ENCODE measurements around the gene SUPT3H. TPM values are rescaled to one million over a fixed set of nuclear protein-coding genes. Genes with fewer than 3 reads are reported as not detected.

The SUPT3H gene
- total RNA-seq, 4 donors from 2014 or later: 6.0 to 9.0 (median 6.2) TPM

GRCh38 chr6:45074439-45074838, 303.3 kb downstream of the SUPT3H start:
- TF ChIP-seq, protein P1, sequence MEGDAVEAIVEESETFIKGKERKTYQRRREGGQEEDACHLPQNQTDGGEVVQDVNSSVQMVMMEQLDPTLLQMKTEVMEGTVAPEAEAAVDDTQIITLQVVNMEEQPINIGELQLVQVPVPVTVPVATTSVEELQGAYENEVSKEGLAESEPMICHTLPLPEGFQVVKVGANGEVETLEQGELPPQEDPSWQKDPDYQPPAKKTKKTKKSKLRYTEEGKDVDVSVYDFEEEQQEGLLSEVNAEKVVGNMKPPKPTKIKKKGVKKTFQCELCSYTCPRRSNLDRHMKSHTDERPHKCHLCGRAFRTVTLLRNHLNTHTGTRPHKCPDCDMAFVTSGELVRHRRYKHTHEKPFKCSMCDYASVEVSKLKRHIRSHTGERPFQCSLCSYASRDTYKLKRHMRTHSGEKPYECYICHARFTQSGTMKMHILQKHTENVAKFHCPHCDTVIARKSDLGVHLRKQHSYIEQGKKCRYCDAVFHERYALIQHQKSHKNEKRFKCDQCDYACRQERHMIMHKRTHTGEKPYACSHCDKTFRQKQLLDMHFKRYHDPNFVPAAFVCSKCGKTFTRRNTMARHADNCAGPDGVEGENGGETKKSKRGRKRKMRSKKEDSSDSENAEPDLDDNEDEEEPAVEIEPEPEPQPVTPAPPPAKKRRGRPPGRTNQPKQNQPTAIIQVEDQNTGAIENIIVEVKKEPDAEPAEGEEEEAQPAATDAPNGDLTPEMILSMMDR (IDR thresholded peaks at IDR 0.05; ENCODE audit: low read depth): no peak

DNA sequence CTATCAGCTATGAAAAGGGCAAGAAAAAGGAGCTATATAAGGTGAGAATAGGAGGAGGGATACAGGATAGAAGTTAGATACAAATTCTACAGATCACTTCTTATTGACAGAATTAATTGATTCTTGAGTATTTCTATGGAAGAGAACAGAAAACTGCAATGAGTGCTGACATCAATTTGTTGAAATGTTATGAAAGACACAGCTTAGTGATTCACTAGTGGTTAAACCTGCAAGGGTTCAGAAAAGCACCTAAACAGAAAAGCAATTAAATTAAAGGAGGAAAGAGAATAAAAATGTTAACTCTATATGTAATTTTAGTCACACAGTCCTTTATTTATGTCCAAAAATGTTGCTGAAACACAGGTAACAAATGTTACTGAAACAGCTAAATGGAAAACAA, 304.0 kb downstream of the SUPT3H start:
- TF ChIP-seq, protein P1 (IDR thresholded peaks at IDR 0.05; ENCODE audit: low read depth): no peak

DNA sequence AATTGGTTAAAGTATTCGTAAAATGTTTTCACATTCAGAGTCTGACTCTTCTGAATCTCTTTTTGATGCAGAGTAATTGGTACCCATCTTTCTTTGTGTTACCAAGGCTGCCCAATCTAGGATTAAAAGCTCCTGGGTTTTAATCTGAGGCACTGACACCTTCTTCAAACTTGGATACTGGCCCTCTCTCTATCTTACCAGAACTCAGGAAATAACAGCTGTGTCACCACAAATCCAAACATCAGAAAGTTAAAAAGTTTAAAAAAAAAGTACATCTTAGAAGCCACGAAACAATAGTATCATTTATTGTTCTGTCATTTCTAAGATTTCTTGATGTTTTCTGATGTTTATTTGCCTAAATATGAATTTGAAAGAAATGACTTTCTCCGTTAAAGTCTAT, 305.1 kb downstream of the SUPT3H start:
- TF ChIP-seq, protein P1 (IDR thresholded peaks at IDR 0.05; ENCODE audit: low read depth): no peak

GRCh38 chr6:45072016-45072415, 305.7 kb downstream of the SUPT3H start:
- TF ChIP-seq, protein P1 (IDR thresholded peaks at IDR 0.05; ENCODE audit: low read depth): no peak

- TF ChIP-seq, protein P1 (IDR thresholded peaks at IDR 0.05; ENCODE audit: low read depth): no peak
Measured at GRCh38 chr6:45069091-45069490, 308.6 kb downstream of the SUPT3H start.

GRCh38 chr6:45057711-45058110, 320.0 kb downstream of the SUPT3H start:
- TF ChIP-seq, protein P1 (IDR thresholded peaks at IDR 0.05; ENCODE audit: low read depth): no peak

DNA sequence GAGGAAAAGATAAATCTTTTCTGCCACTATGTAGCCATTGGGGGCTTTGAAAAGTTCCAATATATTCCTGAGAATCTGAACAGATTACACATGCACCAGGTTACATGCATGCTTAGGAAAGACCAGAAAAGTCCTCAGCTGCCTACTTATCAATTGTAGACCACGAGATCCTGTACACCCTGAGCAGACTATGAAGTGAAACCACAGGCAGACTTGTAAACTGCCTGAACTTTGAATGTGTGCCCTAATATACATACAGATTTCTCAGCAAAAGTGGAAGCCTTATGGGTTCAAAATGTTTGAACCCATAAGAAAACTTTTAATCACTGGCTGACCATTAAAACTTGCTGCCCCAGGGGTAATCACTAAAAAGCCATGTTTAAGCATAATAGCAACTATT, 323.1 kb downstream of the SUPT3H start:
- TF ChIP-seq, protein P1 (IDR thresholded peaks at IDR 0.05; ENCODE audit: low read depth): no peak
